ENCODE measurements around the gene TENT5C.
A peak's percentile ranks its signal among the peaks of the same experiment; 100 is the strongest.

Gene TENT5C

DNA sequence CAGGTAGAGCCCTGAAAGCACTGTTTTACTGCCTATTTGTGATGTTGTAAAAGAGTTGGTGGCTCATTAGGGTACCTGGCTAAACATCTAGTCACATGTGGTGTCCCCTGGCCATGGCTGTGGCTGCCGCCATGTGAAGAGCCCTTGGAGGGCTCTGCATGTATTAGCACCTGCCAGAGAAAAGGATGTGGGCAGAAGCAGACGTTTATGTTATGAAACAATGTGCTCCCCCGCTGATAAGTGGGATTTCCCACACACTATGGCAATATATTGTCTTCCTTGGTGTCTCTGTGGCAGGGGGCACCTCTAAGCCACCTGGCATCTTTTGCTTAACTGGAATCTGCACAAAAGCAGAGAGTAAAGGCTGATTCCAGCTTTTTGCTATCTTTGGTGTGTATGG, 9.6 kb downstream of the TENT5C start:
- peak; percentile 33 for DNase-seq

GRCh38 chr1:117616356-117616755, 10.5 kb downstream of the TENT5C start:
- peak; percentile 57 for DNase-seq

GRCh38 chr1:117616967-117617366, 11.1 kb downstream of the TENT5C start:
- DNase-seq, result no peak

DNA sequence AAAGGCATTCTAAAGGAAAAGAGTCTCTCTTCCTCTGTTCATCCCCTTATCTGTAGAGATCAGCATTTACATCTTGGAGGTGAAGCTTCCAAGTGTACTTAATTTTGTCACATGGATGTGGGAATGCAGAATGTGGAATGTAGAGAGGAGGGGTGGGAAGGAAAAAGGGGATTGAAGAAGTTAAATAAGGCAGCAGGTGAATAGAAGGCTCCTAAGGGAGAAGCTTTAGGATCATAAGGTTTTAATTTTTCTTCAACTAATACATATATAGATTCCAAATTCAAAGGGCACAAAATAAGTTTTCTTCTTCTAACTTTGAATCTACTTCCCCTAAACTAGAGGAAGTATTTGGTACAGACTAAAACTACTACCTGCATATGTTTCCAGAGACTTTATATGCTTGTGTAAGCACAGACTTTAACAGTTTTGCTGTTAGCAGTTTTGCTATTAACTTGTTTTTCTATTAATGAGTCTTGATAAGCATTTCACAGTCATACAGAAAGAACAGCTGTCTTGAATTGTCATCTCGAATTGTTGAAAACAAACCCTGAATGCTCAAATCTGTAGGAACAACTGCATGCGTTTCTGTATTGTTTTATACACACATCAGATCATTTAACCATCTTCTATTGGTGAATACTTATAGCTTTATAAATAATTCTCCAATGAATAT, 12.7 kb downstream of the TENT5C start:
- DNase-seq, result no peak

GRCh38 chr1:117620440-117620839, 14.6 kb downstream of the TENT5C start:
- no peak for DNase-seq

GRCh38 chr1:117621316-117621715, 15.5 kb downstream of the TENT5C start:
- no peak for DNase-seq

DNA sequence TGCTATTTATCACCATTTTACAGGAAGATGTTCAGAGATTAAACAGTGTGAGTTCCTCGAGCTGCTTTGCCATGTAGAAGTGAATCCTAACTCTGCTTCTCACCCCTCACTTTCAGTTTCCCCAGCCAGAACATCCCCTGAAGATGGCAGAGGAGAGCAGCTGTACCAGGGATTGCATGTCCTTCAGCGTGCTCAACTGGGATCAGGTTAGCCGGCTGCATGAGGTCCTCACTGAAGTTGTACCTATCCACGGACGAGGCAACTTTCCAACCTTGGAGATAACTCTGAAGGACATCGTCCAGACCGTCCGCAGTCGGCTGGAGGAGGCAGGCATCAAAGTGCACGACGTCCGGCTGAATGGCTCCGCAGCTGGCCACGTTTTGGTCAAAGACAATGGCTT, 16.9 kb downstream of the TENT5C start:
- no peak for DNase-seq

DNA sequence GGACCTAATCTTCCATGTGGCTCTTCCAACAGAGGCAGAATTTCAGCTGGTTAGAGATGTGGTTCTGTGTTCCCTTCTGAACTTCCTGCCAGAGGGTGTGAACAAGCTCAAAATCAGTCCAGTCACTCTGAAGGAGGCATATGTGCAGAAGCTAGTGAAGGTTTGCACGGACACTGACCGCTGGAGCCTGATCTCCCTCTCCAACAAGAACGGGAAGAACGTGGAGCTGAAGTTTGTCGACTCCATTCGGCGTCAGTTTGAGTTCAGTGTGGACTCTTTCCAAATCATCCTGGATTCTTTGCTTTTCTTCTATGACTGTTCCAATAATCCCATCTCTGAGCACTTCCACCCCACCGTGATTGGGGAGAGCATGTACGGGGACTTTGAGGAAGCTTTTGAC, 17.3 kb downstream of the TENT5C start:
- no peak for DNase-seq

DNA sequence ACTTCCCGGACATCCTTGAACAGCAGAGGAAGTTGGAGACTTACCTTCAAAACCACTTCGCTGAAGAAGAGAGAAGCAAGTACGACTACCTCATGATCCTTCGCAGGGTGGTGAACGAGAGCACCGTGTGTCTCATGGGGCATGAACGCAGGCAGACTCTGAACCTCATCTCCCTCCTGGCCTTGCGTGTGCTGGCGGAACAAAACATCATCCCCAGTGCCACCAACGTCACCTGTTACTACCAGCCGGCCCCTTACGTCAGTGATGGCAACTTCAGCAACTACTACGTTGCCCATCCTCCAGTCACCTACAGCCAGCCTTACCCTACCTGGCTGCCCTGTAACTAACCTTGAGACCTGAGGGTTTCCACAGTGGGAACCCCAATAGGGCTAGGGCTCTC, 17.9 kb downstream of the TENT5C start:
- no peak for DNase-seq

DNA sequence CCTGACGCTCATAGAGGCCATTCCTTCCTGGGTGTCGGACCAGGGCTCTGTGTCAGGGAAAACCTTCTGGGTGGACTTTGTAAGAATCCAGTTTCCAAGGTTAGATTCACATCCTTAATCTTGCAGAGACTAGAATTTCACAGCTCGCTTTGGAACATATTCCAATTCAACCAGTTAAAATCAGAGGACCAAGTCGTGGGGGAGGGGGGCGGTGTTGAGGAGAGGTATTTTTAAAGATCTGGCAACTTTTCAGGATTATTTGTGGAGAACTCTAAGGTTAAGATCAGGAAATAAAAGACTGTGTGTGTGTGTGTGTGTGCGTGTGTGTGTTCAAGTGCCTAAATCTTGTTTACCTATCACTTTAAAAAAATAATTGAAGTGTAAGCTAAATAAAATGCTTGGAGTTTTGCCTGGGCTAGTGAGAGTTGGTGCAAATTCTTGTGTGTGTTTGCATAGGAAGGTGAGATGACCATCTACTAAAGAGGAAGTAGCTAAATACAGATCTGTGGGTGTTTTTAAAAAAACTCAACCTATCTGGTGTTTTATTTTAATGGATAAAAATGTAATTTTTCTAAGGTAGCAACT, 21.8 kb downstream of the TENT5C start:
- peak; percentile 69 for DNase-seq

- no peak for DNase-seq
Observed at GRCh38 chr1:117628343-117628742, 22.5 kb downstream of the TENT5C start.

DNA sequence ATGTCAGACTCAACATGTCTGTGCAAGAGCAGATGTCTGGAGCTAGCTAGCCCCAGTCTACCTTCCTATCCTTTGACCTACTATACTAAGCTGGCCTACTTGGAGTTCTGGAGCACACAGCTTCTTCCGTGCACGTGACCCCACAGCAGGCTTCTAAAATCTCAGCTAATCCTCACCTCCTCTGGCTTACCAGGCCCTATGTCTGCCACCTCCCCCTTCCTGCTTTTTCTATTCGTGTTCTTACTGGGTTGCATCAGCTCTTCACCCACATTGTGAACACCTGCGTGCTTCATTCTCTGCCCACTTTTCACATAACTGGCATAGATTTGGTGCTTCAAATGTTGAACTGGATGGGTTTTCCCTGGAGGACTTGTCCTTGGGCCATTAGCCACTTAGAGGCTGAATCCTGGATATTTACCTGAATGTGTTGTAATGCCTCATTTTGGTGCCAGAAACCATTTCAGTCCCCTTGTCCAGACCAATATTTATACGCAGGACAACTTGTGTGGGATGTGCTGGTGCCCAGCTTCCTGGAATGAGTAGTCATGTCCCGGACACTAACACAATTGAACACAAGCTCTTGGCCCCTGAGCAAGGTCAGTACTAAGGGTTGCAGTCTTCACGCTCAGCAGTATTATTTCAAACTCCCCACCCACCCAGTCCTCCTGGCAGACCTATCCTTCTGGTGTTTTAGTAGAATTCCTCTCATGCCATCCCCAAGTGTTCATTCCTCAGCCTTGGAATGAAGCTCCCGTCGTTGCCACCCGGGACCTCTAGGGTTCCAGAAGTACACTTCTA, 24.0 kb downstream of the TENT5C start:
- DNase-seq, result no peak

DNA sequence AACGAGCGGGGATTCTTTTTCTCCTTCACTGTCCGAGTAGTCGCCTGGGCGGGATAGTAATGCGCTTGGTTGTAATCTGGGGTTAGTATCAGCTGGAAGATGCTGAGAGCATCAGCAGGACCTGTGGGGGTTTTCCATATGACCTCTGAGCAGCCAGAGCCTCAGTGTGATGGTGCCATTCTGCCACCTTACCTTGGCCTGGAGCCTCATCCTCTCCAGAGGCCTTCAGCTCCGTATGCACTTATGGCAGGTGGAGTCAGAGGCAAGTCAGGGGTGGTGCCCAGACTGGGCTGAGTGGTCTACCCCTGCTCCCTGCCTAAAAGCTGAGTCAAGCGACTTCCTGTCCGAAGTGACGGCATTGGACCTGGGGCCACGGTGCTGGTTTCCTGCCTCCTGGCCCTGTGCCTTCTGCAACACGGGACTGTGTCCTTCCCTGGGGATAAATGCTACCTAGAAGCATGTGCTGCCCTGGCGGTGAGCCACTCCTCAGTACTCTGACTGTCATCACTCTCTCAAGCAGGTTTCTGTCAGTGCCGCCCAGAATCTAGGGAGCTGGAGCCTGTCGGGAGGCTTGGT, 24.7 kb downstream of the TENT5C start:
- peak; percentile 44 for DNase-seq

- peak; percentile 86 for DNase-seq
Observed at GRCh38 chr1:117631359-117632160, 25.7 kb downstream of the TENT5C start.

- DNase-seq, result peak; percentile 71
Observed at GRCh38 chr1:117632269-117633067, 26.6 kb downstream of the TENT5C start.

- DNase-seq, result no peak
Observed at GRCh38 chr1:117633068-117633345, 27.2 kb downstream of the TENT5C start.

DNA sequence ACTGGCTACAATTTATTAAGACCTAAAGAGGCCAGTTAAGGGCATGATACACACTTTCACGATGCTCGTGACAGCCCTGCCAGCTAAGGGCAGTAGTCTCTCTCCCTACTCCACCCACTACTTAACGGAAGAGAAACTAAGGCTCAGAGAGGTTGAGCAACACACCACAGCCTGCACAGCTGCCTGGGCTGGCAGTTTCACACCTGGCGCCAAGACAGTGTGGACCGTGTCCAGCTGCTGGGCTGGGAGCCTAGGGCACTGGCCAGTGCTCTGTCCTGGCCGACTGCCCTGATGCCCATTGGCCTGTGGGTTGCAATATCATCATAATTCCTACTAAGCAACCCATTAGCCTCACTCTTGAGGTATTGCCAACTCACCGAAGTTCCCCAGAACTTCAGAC, 27.6 kb downstream of the TENT5C start:
- no peak for DNase-seq

- DNase-seq, result no peak
Observed at GRCh38 chr1:117633936-117634335, 28.1 kb downstream of the TENT5C start.

DNA sequence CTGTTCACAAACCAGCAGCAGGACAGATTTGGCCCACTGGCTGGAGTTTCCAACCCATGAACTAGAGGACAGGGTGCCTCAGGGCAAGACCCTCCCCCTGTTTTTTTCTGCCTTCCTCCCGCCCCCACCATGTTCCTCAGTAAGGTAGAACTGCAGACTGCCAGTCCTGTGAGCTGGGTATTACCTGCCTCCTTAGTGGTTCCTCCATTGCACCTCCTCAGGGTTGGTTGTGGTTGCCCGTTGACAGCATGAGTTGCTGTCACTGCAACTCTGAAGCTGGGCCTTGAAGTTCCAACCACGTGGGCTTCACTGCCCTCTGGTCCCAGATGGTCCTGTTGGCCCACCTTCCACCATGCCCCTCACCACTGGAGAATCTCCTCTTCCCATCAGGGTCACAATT, 28.8 kb downstream of the TENT5C start:
- DNase-seq, result no peak

DNA sequence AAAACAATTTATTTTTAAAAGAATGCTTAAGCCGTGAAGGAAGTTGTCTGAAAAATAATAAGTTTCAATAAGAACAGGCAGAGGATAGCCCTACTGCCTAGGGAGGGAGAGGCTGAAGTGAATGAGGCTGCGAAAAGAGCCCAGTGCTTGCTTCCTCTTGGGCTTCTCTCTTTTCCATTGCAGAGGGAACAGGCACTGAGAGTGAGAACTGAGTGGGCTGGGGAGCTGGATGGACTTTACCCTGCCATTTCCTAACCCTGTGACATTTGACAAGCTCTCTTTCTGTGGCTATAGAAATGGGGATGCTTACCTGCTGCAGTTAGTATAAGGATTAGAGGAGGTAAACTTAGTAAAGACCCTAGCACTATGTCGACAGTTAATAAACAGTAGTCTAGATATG, 30.0 kb downstream of the TENT5C start:
- no peak for DNase-seq

DNA sequence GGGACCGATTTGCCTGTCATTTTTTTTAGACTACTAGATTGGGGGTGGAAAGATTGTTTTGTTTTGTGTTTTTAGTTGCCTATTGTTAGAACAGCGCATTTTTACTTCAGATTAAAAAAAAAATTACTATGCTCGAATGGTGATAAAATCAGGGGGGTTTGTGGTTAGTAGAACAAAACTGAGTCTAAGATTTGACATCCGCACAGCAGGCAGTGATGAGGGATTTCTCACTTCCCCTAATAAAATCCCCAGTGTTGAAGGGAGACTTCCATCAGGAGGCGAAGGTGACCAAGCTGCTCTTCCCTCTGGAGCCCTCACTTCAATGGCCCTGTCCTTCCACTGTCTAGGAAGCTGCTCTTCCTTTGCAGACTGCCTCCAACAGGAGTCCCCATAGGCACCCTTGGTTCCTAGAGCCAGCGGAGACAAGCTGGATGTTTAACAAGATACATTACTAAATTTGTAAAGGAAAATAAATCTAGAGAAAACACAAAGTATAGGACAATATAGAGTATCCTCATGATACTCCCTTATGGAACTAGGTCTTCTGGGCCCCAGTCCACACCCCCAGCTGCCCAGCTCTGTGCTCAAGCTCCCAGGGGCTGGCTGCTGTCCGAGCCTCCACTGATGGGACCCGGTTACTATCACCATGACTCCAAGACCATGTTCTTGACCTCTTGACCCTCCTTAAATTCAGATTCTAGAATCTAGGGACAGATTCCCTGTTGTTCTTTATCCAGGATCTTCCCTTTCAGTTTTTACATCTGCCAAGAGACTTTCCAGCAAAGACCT, 31.0 kb downstream of the TENT5C start:
- DNase-seq, result no peak

DNA sequence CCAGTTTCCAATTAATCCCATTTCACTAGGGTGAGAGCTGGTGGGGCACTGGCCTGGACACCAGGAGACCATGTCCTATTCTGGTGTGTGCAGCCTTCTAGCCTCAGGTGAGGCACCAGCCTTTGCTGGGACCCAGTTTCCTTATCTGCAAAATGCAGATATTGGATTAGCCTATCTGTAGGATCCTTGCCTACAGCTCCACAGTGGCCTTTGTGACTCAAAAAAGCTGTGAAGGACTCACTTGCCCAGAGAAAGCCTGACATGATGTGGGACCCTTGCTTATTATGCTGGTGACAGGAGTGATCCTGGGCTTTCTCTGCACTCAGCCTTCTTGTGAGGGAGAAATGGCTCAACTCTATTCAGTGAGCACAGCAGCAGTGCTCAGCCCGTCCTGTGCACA, 32.3 kb downstream of the TENT5C start:
- no peak for DNase-seq
